Keratinocyte (primary cell): ENCODE results near the gene ZBTB2. TPM values are rescaled to one million over a fixed set of nuclear protein-coding genes. Genes with fewer than 3 reads are reported as not detected.

Experiments
- DNase-seq: peaks from one replicate; pipeline ENCODE4 v3.0.0-alpha.2; 2011; ENCODE audit warnings: low read depth, missing footprints, low spot score
- FAIRE-seq: peaks from 2 replicates; lab custom pipeline; 2011; peaks lifted over from hg19 to GRCh38; lab: Jason Lieb, UNC
- H2AFZ ChIP-seq: 2 replicates; pipeline ENCODE4 v1.6.0; 2012; ENCODE audit warnings: low read length, control low read depth, inconsistent platforms; ENCODE audit not compliant: control insufficient read depth
- H3K27ac ChIP-seq: 2 replicates; pipeline ENCODE4 v1.5.1; 2011; ENCODE audit warnings: low read length; ENCODE audit not compliant: control insufficient read depth, insufficient read depth
- H3K27me3 ChIP-seq: 3 replicates; pipeline ENCODE4 v1.6.0; 2011; ENCODE audit warnings: low read length; ENCODE audit not compliant: control insufficient read depth, insufficient read depth; ENCODE audit errors: extremely low read depth
- H3K36me3 ChIP-seq, 2 experiments: 2 replicates in 1 of 2; 3 replicates in 1 of 2; pipeline ENCODE4 v1.5.1; 2011; ENCODE audit warnings: low read length in 2 of 2, mild to moderate bottlenecking in 1 of 2; ENCODE audit not compliant: control insufficient read depth in 2 of 2, insufficient read depth in 2 of 2; ENCODE audit errors: extremely low read depth in 1 of 2
- H3K4me1 ChIP-seq: 3 replicates; pipeline ENCODE4 v1.5.1; 2011; ENCODE audit warnings: low read length; ENCODE audit not compliant: control insufficient read depth, insufficient read depth; ENCODE audit errors: extremely low read depth
- H3K4me2 ChIP-seq: 3 replicates; pipeline ENCODE4 v1.6.0; 2011; ENCODE audit warnings: low read depth, low read length; ENCODE audit not compliant: control insufficient read depth, insufficient read depth; ENCODE audit errors: extremely low read depth
- H3K4me3 ChIP-seq, 3 experiments: fragments of 200-600 bp in 1 of 3; sonication (generic) in 1 of 3; 2 replicates in 2 of 3; 3 replicates in 1 of 3; pipeline ENCODE4 v1.5.1; 2011 to 2016; ENCODE audit warnings: low read length in 3 of 3, mild to moderate bottlenecking in 3 of 3, control low read depth in 2 of 3, inconsistent platforms in 1 of 3, low read depth in 1 of 3, mixed read lengths in 1 of 3, mixed run types in 1 of 3, moderate library complexity in 1 of 3; ENCODE audit not compliant: control insufficient read depth in 2 of 3, insufficient read depth in 2 of 3; ENCODE audit errors: extremely low read depth in 1 of 3
- H3K79me2 ChIP-seq: 2 replicates; pipeline ENCODE4 v1.6.0; 2012; ENCODE audit warnings: low read length; ENCODE audit not compliant: control insufficient read depth, insufficient read depth
- H3K9ac ChIP-seq: 3 replicates; pipeline ENCODE4 v1.6.0; 2011; ENCODE audit warnings: low read length; ENCODE audit not compliant: control insufficient read depth, insufficient read depth; ENCODE audit errors: extremely low read depth
- H3K9me1 ChIP-seq: 3 replicates; pipeline ENCODE4 v1.6.0; 2011; ENCODE audit warnings: low read length; ENCODE audit not compliant: control insufficient read depth, insufficient read depth; ENCODE audit errors: extremely low read depth
- H3K9me3 ChIP-seq: 2 replicates; pipeline ENCODE4 v1.5.1; 2012; ENCODE audit warnings: low read depth, low read length; ENCODE audit not compliant: control insufficient read depth
- H4K20me1 ChIP-seq: 3 replicates; pipeline ENCODE4 v1.6.0; 2011; ENCODE audit warnings: low read length; ENCODE audit not compliant: control insufficient read depth, insufficient read depth; ENCODE audit errors: extremely low read depth
- EZH2 ChIP-seq: IDR thresholded peaks from one replicate; pipeline ENCODE4 v1.6.1; 2012; ENCODE audit warnings: inconsistent platforms, mild to moderate bottlenecking, low read length, moderate library complexity
- dilution Hi-C: fragments of 300-500 bp; cut with MboI; formaldehyde crosslinking; loops from one replicate; pipeline ENCODE4 v1.7.0; 2020; ENCODE audit warnings: low sequenced_read_pairs; ENCODE audit not compliant: extremely low pct_ligation_motif_present
- polyA plus RNA-seq, 5 experiments: library from polyadenylated mRNA; depleted of rRNA in 3 of 5; stranded (reverse) in 3 of 5; stranded (forward) in 1 of 5; unstranded in 1 of 5; fragments of >200 nt; gene quantifications; 1 replicate in 1 of 5; 2 replicates in 3 of 5; 3 replicates in 1 of 5; pipeline versions ENCODE4 v1.2.1 to v1.2.3, GENCODE V29; 2011 to 2012; ENCODE audit warnings: missing spikeins in 2 of 5, low read depth in 1 of 5, low replicate concordance in 1 of 5
- TF ChIP-seq, protein P1 (sequence below), 3 experiments: IDR thresholded peaks in 1 of 3; conservative IDR thresholded peaks in 1 of 3; optimal IDR thresholded peaks in 1 of 3; 2 replicates in 2 of 3; 3 replicates in 1 of 3; pipeline versions ENCODE3 to v1.5.1; 2011; ENCODE audit warnings: low read length in 3 of 3, mild to moderate bottlenecking in 3 of 3, moderate library complexity in 2 of 3, control low read depth in 1 of 3, inconsistent platforms in 1 of 3; ENCODE audit not compliant: insufficient read depth in 2 of 3; ENCODE audit errors: extremely low read depth in 1 of 3

ZBTB2 gene
- polyA plus RNA-seq, 1 donor (not counting 4 experiments of a cell fraction or from before 2014, with no cell fraction given), result 10.9 TPM

DNA sequence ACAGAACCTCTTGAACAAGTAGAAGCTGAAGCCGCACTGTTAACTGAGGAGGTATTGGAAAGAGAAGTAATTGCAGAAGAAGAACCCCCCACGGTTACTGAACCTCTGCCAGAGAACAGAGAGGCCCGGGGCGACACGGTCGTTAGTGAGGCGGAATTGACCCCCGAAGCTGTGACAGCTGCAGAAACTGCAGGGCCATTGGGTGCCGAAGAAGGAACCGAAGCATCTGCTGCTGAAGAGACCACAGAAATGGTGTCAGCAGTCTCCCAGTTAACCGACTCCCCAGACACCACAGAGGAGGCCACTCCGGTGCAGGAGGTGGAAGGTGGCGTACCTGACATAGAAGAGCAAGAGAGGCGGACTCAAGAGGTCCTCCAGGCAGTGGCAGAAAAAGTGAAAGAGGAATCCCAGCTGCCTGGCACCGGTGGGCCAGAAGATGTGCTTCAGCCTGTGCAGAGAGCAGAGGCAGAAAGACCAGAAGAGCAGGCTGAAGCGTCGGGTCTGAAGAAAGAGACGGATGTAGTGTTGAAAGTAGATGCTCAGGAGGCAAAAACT lies 40.1 kb downstream of the ZBTB2 start:
- no peak for FAIRE-seq
- no peak for TF ChIP-seq EZH2
- TF ChIP-seq, protein P1, sequence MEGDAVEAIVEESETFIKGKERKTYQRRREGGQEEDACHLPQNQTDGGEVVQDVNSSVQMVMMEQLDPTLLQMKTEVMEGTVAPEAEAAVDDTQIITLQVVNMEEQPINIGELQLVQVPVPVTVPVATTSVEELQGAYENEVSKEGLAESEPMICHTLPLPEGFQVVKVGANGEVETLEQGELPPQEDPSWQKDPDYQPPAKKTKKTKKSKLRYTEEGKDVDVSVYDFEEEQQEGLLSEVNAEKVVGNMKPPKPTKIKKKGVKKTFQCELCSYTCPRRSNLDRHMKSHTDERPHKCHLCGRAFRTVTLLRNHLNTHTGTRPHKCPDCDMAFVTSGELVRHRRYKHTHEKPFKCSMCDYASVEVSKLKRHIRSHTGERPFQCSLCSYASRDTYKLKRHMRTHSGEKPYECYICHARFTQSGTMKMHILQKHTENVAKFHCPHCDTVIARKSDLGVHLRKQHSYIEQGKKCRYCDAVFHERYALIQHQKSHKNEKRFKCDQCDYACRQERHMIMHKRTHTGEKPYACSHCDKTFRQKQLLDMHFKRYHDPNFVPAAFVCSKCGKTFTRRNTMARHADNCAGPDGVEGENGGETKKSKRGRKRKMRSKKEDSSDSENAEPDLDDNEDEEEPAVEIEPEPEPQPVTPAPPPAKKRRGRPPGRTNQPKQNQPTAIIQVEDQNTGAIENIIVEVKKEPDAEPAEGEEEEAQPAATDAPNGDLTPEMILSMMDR (optimal IDR thresholded peaks at IDR 0.05 in 1 of 3, IDR thresholded peaks at IDR 0.05 in 1 of 3, conservative IDR thresholded peaks at IDR 0.05 in 1 of 3; ENCODE audit: extremely low read depth in 1 of 3, insufficient read depth in 2 of 3, low read length in 3 of 3), result no peak

GRCh38 chr6:151350442-151351145 lies 40.8 kb downstream of the ZBTB2 start:
- dilution Hi-C loops, result no loop called here
- Histone ChIP-seq H4K20me1 (no peaks in the 10 kb centered on the region), H3K36me3 (no peaks in the 10 kb centered on the region), H3K9ac (no peak overlapping the region), H3K4me3 (no peak overlapping the region), H3K9me1 (no peaks in the 10 kb centered on the region), H3K27me3 (no peaks in the 10 kb centered on the region), H3K4me1 (no peaks in the 10 kb centered on the region), H2AFZ (no peak overlapping the region), H3K4me2 (no peak overlapping the region), H3K79me2 (no peaks in the 10 kb centered on the region), H3K27ac (no peak overlapping the region), H3K9me3 (no peaks in the 10 kb centered on the region)
- no peak for DNase-seq
- TF ChIP-seq, protein P1 (optimal IDR thresholded peaks at IDR 0.05 in 1 of 3, IDR thresholded peaks at IDR 0.05 in 1 of 3, conservative IDR thresholded peaks at IDR 0.05 in 1 of 3; ENCODE audit: extremely low read depth in 1 of 3, insufficient read depth in 2 of 3, low read length in 3 of 3), result no peak
- TF ChIP-seq EZH2, result no peak
- FAIRE-seq, result no peak

More for the DNA sequence above, 40.1 kb downstream of the ZBTB2 start:
- Histone ChIP-seq H4K20me1 (no peaks in the 10 kb centered on the region), H3K27ac (no peak overlapping the region), H3K36me3 (no peaks in the 10 kb centered on the region), H3K4me2 (no peak overlapping the region), H3K9me3 (no peaks in the 10 kb centered on the region), H3K9me1 (no peaks in the 10 kb centered on the region), H3K79me2 (no peaks in the 10 kb centered on the region), H3K4me3 (no peak overlapping the region), H3K4me1 (no peaks in the 10 kb centered on the region), H3K9ac (no peak overlapping the region), H3K27me3 (no peaks in the 10 kb centered on the region), H2AFZ (no peak overlapping the region)
- no peak for DNase-seq
- dilution Hi-C loops, result no loop called here
